RWPE1 (cell line): ENCODE measurements around the gene CSMD2.
A peak's percentile ranks its signal among the peaks of the same experiment; 100 is the strongest.

ENCODE experiments used
- CTCF ChIA-PET: fragments of 350-600 bp; sonication (Branson Sonifier 250); formaldehyde crosslinking; extraction: SDS; loops from one replicate; lab custom pipeline; 2021; lab: Yijun Ruan, JAX
- POLR2A ChIA-PET: fragments of 400-600 bp; formaldehyde crosslinking; extraction: SDS; loops from one replicate; lab custom pipeline; 2020; ENCODE audit warnings: antibody characterized with exemption; ENCODE audit not compliant: low non-redundant PET; lab: Yijun Ruan, JAX
- DNase-seq: peaks from one replicate; pipeline ENCODE4 v3.0.0; 2012; ENCODE audit warnings: low spot score
- H3K27ac ChIP-seq: fragments of 450-650 bp; 2 replicates; pipeline ENCODE4 v1.5.1; 2017
- TF ChIP-seq, protein P1 (sequence below): fragments of 450-650 bp; conservative IDR thresholded peaks from 2 replicates; pipeline ENCODE4 v1.5.1; 2017; ENCODE audit warnings: low read depth, mild to moderate bottlenecking

CSMD2 gene

DNA sequence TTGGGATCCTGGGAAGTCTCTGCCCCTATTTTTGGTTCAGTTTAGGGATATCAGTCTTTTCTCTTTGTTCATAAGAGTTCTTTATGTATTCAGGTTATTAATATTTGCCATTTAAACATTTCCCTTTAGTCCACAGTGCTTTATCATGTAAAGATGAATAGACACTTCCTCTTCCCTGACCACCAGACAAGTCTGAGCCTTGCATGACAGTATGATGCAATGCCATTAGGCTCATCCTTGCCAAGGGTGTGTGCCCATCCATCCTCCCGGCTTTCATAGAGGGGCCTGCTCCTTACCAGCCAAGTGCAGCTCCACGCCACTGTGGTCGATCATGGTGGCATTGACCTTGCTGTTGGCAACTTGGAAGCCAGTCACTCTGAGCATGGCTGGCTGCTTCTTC is 640.4 kb downstream of the CSMD2 start:
- ChIA-PET POLR2A (no interaction called here), CTCF (no interaction called here)
- no peak overlapping the region for H3K27ac ChIP-seq
- TF ChIP-seq, protein P1, sequence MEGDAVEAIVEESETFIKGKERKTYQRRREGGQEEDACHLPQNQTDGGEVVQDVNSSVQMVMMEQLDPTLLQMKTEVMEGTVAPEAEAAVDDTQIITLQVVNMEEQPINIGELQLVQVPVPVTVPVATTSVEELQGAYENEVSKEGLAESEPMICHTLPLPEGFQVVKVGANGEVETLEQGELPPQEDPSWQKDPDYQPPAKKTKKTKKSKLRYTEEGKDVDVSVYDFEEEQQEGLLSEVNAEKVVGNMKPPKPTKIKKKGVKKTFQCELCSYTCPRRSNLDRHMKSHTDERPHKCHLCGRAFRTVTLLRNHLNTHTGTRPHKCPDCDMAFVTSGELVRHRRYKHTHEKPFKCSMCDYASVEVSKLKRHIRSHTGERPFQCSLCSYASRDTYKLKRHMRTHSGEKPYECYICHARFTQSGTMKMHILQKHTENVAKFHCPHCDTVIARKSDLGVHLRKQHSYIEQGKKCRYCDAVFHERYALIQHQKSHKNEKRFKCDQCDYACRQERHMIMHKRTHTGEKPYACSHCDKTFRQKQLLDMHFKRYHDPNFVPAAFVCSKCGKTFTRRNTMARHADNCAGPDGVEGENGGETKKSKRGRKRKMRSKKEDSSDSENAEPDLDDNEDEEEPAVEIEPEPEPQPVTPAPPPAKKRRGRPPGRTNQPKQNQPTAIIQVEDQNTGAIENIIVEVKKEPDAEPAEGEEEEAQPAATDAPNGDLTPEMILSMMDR: no peak
- DNase-seq: no peak

DNA sequence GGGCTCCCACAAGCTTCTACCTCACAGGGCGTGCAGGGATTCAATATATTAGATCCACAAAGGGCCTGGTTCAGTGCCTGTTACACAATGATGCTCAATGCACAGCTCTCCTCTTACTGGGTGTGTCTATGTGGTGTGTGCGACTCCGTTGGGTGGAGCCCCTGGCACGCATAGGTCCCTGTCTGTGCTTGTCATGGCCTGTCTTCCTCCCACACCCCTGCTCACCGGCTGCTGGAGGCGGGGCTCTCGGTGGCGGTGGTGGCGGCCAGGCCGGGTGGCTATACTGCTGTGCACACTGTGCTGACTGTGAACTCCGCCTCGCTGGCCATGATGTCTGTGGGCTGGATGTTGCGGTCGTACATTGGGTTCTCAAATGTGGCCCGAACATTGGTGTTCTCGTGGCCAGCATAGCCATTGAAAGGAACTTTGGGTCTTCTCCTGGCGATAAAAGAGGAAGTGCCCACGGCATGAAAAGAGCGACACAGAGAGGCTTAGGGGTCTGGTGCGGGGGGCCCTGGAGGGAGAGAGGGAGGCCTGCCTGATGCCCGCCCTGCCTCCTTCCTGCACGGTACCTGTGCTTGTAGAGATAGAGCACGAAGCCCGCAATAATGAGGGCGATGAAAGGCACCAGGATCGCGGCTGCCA is 645.7 kb downstream of the CSMD2 start:
- peak; percentile 15 for DNase-seq
- ChIA-PET POLR2A (no interaction called here), CTCF (no interaction called here)
- no peak overlapping the region for H3K27ac ChIP-seq
- TF ChIP-seq, protein P1: no peak

- TF ChIP-seq, protein P1: no peak
- POLR2A ChIA-PET: no interaction called here
Observed at GRCh38 chr1:33517596-33518250, 647.3 kb downstream of the CSMD2 start.

GRCh38 chr1:33516891-33517567 is 648.0 kb downstream of the CSMD2 start:
- TF ChIP-seq, protein P1: no peak
- H3K27ac ChIP-seq: no peak overlapping the region
- ChIA-PET POLR2A (no interaction called here), CTCF (no interaction called here)
- no peak for DNase-seq

More at GRCh38 chr1:33517596-33518250, 647.3 kb downstream of the CSMD2 start:
- CTCF ChIA-PET: interaction anchor here (0.6 kb wide), 1 partner anchor 18 kb away, joined by 3 read pairs; no protein-coding TSS in a partner anchor
- H3K27ac ChIP-seq: no peak overlapping the region
- no peak for DNase-seq

GRCh38 chr1:33516428-33516827 is 648.6 kb downstream of the CSMD2 start:
- TF ChIP-seq, protein P1: no peak
- H3K27ac ChIP-seq: no peak overlapping the region
- POLR2A ChIA-PET: no interaction called here
- DNase-seq: peak; percentile 15
- CTCF ChIA-PET: no interaction called here

DNA sequence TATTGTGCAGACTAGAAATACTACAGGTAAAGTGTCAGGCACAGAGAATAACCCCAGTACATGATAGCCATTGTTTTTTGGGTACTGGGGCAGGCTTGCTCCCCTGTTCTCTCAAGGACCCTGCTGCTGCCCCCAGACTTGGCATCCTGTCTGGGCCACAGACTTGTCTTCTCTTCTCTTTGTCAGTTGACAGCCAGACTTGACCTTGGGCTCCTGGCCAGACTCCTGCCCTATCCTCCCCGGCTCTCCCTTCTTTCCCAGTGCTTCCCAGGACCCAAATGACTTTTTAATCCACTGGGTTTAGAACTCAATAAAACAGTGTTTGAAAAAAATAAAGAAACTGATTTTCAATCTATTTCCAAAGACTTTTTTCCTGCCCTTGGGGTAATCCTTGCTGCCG is 649.4 kb downstream of the CSMD2 start:
- ChIA-PET CTCF (interaction anchor here (0.6 kb wide), 1 partner anchor 45 kb away, joined by 3 read pairs; no protein-coding TSS in a partner anchor), POLR2A (no interaction called here)

More for the DNA sequence above, 649.4 kb downstream of the CSMD2 start:
- DNase-seq: no peak
- H3K27ac ChIP-seq: no peak overlapping the region
- TF ChIP-seq, protein P1: no peak
